Glutamatergic neuron (in vitro differentiated cells): ENCODE measurements around the gene RDH12. TPM values are rescaled to one million over a fixed set of nuclear protein-coding genes. Genes with fewer than 3 reads are reported as not detected.

Experiments
- DNase-seq: peaks from one replicate; pipeline ENCODE4 v3.0.0; 2022
- H3K27ac Mint-ChIP-seq: one replicate; pipeline ENCODE4 v1.8.0; 2020; ENCODE audit warnings: mild to moderate bottlenecking, mixed read lengths, inconsistent platforms; ENCODE audit not compliant: unreplicated experiment
- H3K27me3 Mint-ChIP-seq: one replicate; pipeline ENCODE4 v1.8.0; 2020; ENCODE audit warnings: mild to moderate bottlenecking, moderate library complexity, mixed read lengths, inconsistent platforms; ENCODE audit not compliant: unreplicated experiment
- H3K36me3 Mint-ChIP-seq: one replicate; pipeline ENCODE4 v1.8.0; 2020; ENCODE audit warnings: mild to moderate bottlenecking, mixed read lengths, inconsistent platforms; ENCODE audit not compliant: unreplicated experiment
- H3K4me1 Mint-ChIP-seq: one replicate; pipeline ENCODE4 v1.8.0; 2020; ENCODE audit warnings: mild to moderate bottlenecking, low read depth, mixed read lengths, inconsistent platforms; ENCODE audit not compliant: unreplicated experiment
- H3K4me3 Mint-ChIP-seq: one replicate; pipeline ENCODE4 v1.8.0; 2020; ENCODE audit warnings: mild to moderate bottlenecking, mixed read lengths, inconsistent platforms; ENCODE audit not compliant: unreplicated experiment
- H3K9me3 Mint-ChIP-seq: one replicate; pipeline ENCODE4 v1.8.0; 2020; ENCODE audit warnings: mild to moderate bottlenecking, moderate library complexity, mixed read lengths, inconsistent platforms; ENCODE audit not compliant: unreplicated experiment
- CTCF ChIP-seq: fragments of 200-600 bp; sonication (generic); IDR thresholded peaks from one replicate; pipeline ENCODE4 v1.5.0; 2021; ENCODE audit not compliant: partially characterized antibody, unreplicated experiment
- total RNA-seq: library from RNA; stranded (reverse); fragmentation: NEBNext Ultra II Directional; extraction: Animal tissue kit (Norgen Biotek cat#: 25700); gene quantifications from one replicate; pipeline ENCODE4 v1.2.1, GENCODE V29; 2021; ENCODE audit not compliant: unreplicated experiment

The RDH12 gene
- total RNA-seq, 1 donor from 2014 or later = 0.22 TPM

GRCh38 chr14:67666750-67667449 is 34.8 kb upstream of the RDH12 start:
- Mint-ChIP-seq H3K4me3 (no peak overlapping the region), H3K27ac (peak overlapping the region; percentile 82), H3K27me3 (peaks cover 2% of the 10 kb centered on the region)

DNA sequence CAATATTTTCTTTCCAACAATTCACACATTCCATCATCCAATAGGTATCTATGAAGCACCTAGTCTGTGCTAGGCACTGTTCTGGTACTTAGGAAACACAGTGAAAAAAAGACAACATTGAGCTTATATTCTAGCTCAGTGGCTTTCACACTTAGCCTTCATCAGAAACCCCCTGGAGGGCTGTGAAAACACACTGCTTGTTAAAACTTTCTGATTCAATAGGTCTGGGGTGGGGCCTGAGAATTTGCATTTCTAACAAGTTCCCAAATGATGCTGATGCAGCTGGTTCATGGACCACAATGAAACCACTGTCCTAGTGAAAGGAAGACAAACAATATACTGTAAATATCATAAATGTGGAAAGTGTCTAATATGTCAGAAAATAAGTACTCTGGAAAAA is 33.1 kb upstream of the RDH12 start:
- Mint-ChIP-seq H3K4me3 (no peak overlapping the region), H3K9me3 (peaks cover 2% of the 10 kb centered on the region), H3K36me3 (no peaks in the 10 kb centered on the region), H3K27ac (no peak overlapping the region), H3K4me1 (peaks cover 13% of the 10 kb centered on the region), H3K27me3 (peaks cover 2% of the 10 kb centered on the region)
- no peak for TF ChIP-seq CTCF
- no peak for DNase-seq

More at GRCh38 chr14:67666750-67667449, 34.8 kb upstream of the RDH12 start:
- no peak for DNase-seq
- Mint-ChIP-seq H3K4me1 (peaks cover 5% of the 10 kb centered on the region), H3K9me3 (no peaks in the 10 kb centered on the region), H3K36me3 (no peaks in the 10 kb centered on the region)
- peak; percentile 54 for TF ChIP-seq CTCF

DNA sequence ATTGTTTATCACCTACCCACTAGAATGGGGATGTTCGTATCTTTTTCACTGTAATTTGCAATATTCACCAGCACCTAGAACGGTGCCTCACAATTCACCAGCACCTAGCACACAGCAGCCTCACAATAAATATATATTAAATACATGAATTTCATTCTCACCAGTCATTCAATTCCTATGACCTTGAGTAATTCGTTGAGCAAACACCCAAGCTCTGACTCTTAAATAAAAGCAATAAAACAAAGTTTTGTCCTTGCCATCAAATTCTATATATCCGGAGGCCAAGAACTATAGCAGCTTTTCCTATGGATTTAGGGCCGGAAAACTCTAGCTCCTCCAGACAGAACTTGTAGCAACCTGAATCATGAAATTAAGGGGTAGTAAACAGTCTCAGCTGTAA is 28.2 kb upstream of the RDH12 start:
- no peaks in the 10 kb centered on the region for H3K36me3 Mint-ChIP-seq
- peak overlapping the region; percentile 96 for H3K4me3 Mint-ChIP-seq
- peak overlapping the region; percentile 79 for H3K27ac Mint-ChIP-seq
- H3K9me3 Mint-ChIP-seq = peaks cover 7% of the 10 kb centered on the region
- peaks cover 8% of the 10 kb centered on the region for H3K27me3 Mint-ChIP-seq
- no peak for DNase-seq
- TF ChIP-seq CTCF = no peak
- H3K4me1 Mint-ChIP-seq = peaks cover 17% of the 10 kb centered on the region

DNA sequence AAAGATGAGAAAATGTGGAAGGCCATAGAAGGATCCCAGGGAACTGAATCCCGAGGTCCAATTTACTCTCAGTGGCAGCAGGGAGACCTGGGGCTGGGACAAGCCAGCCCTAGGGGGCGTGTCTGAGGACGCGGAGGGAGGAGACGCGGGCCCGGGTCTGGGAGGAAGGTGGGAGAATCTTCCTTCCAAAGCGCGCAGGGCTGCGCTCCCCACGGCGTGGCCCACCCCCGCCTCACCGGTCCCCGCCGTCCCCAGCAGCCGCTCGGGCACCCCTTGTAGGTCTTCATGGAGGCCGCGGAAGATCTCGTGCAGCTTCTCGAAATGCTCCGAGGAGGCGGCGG is 27.6 kb upstream of the RDH12 start:
- H3K4me3 Mint-ChIP-seq = peak overlapping the region; percentile 96
- H3K4me1 Mint-ChIP-seq = peaks cover 15% of the 10 kb centered on the region
- no peak for TF ChIP-seq CTCF
- peak overlapping the region; percentile 79 for H3K27ac Mint-ChIP-seq
- DNase-seq = peak; percentile 88
- peaks cover 8% of the 10 kb centered on the region for H3K27me3 Mint-ChIP-seq
- peaks cover 7% of the 10 kb centered on the region for H3K9me3 Mint-ChIP-seq
- no peaks in the 10 kb centered on the region for H3K36me3 Mint-ChIP-seq

- H3K27ac Mint-ChIP-seq = peak within 1 kb of the TSS; percentile 87
- H3K4me1 Mint-ChIP-seq = peaks cover 15% of the 10 kb centered on the region
- peaks cover 7% of the 10 kb centered on the region for H3K9me3 Mint-ChIP-seq
Observed at GRCh38 chr14:67674480-67675218, 27.0 kb upstream of the RDH12 start, which contains the start of gene VTI1B. TSS of gene VTI1B (minus strand) at chr14:67674632. CDS start at chr14:67674489, 143 bp downstream.

More at GRCh38 chr14:67674480-67675218, 27.0 kb upstream of the RDH12 start, which contains the start of gene VTI1B:
- no peak for TF ChIP-seq CTCF
- Mint-ChIP-seq H3K36me3 (no peaks in the 10 kb centered on the region), H3K27me3 (peaks cover 8% of the 10 kb centered on the region), H3K4me3 (peak within 1 kb of the TSS; percentile 96)
- DNase-seq = peak; percentile 84
